Adrenal gland (tissue), 5 donors: ENCODE measurements around the gene PTPRD.

ENCODE experiments used
- POLR2A ChIP-seq, 2 donors: fragments of 450-650 bp; IDR thresholded peaks; one replicate each; pipeline ENCODE4 v1.6.1; 2017; ENCODE audit warnings: antibody characterized with exemption in 2 of 2, mild to moderate bottlenecking in 2 of 2, moderate library complexity in 1 of 2
- TF ChIP-seq, protein P1 (sequence below), 6 experiments: fragments of 450-650 bp in 4 of 6; fragments of 200-600 bp in 2 of 6; sonication (generic) in 1 of 6; IDR thresholded peaks; 1 replicate in 5 of 6; 2 replicates in 1 of 6; pipeline versions ENCODE4 v1.5.1 to v1.8.0; 2016 to 2021; ENCODE audit warnings: antibody characterized with exemption in 6 of 6, mild to moderate bottlenecking in 2 of 6, moderate library complexity in 1 of 6
- donor health status: DM: no; HTN: no; CAD: no.

DNA sequence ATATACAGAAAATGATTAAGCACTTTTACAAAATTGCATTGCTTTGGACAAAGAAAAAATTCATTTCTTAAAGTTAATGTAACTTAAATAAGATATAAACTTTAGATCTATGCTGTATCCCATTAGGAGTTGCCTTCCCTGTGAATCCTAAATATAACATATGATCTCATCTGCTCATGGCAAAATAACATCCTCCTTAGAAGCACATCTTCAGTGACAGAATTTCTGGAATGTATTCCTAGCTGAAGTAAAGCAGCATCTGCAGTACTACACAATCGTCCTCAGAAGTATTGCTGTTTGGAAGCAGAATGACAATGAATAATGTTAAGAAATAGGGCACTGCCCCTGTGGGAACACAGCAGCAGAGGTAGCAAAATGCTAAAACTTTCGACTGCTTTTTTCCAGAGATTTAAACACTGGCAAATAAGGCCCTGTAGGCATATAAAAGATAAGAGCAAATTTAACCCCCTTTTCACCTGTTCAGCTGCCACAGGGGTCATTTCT, 571.0 kb downstream of the PTPRD start:
- TF ChIP-seq, protein P1, sequence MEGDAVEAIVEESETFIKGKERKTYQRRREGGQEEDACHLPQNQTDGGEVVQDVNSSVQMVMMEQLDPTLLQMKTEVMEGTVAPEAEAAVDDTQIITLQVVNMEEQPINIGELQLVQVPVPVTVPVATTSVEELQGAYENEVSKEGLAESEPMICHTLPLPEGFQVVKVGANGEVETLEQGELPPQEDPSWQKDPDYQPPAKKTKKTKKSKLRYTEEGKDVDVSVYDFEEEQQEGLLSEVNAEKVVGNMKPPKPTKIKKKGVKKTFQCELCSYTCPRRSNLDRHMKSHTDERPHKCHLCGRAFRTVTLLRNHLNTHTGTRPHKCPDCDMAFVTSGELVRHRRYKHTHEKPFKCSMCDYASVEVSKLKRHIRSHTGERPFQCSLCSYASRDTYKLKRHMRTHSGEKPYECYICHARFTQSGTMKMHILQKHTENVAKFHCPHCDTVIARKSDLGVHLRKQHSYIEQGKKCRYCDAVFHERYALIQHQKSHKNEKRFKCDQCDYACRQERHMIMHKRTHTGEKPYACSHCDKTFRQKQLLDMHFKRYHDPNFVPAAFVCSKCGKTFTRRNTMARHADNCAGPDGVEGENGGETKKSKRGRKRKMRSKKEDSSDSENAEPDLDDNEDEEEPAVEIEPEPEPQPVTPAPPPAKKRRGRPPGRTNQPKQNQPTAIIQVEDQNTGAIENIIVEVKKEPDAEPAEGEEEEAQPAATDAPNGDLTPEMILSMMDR (IDR thresholded peaks at IDR 0.05) = no peak
- no peak for TF ChIP-seq POLR2A (IDR thresholded peaks at IDR 0.05)
